ENCODE data around the gene DUSP5.

The DUSP5 gene

GRCh38 chr10:110456046-110456445 lies 41.7 kb upstream of the DUSP5 start:
- no peaks in the 10 kb centered on the region for H3K36me3 ChIP-seq (ENCODE audit: control insufficient read depth, low read length)
- H3F3A ChIP-seq (ENCODE audit: control insufficient read depth, insufficient read depth), result 0 out of 2 replicates have a peak, but pooled peaks cover 7% of the 10 kb centered on the region
- H3K9me3 ChIP-seq (ENCODE audit: control insufficient read depth, insufficient read depth, low read length), result no peaks in the 10 kb centered on the region
- H3K4me3 ChIP-seq (ENCODE audit: low read length), result no peak overlapping the region
- H3K79me2 ChIP-seq (ENCODE audit: control insufficient read depth, low read length), result no peaks in the 10 kb centered on the region
- H3K27ac ChIP-seq (ENCODE audit: low read depth, low read length), result no peak overlapping the region
- no peaks in the 10 kb centered on the region for H3K27me3 ChIP-seq (ENCODE audit: control insufficient read depth, low read length)
- TF ChIP-seq EZH2phosphoT487 (IDR thresholded peaks at IDR 0.05; ENCODE audit: borderline replicate concordance, low read length), result no peak
- TF ChIP-seq CTCF (IDR thresholded peaks at IDR 0.05; ENCODE audit: low read depth, low read length, poor library complexity, severe bottlenecking), result no peak
- peaks cover 60% of the 10 kb centered on the region for H3K4me1 ChIP-seq (ENCODE audit: control insufficient read depth, low read length)
- H4K20me1 ChIP-seq (ENCODE audit: control insufficient read depth, insufficient read depth, low read depth, low read length), result no peaks in the 10 kb centered on the region
- peak overlapping the region; percentile 37 for H3K4me2 ChIP-seq (ENCODE audit: low read length)
- H3K9me2 ChIP-seq (replicated peaks; ENCODE audit: control insufficient read depth, low read length), result no peaks in the 10 kb centered on the region

- Histone ChIP-seq H3K27me3 (ENCODE audit: control insufficient read depth, low read length) (no peaks in the 10 kb centered on the region), H3K27ac (ENCODE audit: low read depth, low read length) (no peak overlapping the region), H3F3A (ENCODE audit: control insufficient read depth, insufficient read depth) (0 out of 2 replicates have a peak, but pooled peaks cover 7% of the 10 kb centered on the region), H3K9me3 (ENCODE audit: control insufficient read depth, insufficient read depth, low read length) (no peaks in the 10 kb centered on the region), H3K36me3 (ENCODE audit: control insufficient read depth, low read length) (no peaks in the 10 kb centered on the region), H3K79me2 (ENCODE audit: control insufficient read depth, low read length) (no peaks in the 10 kb centered on the region), H4K20me1 (ENCODE audit: control insufficient read depth, insufficient read depth, low read depth, low read length) (no peaks in the 10 kb centered on the region), H3K4me2 (ENCODE audit: low read length) (peak overlapping the region; percentile 37), H3K9me2 (replicated peaks; ENCODE audit: control insufficient read depth, low read length) (no peaks in the 10 kb centered on the region), H3K4me3 (ENCODE audit: low read length) (no peak overlapping the region; the same call in 1 of the 2 replicates), H3K4me1 (ENCODE audit: control insufficient read depth, low read length) (peaks cover 66% of the 10 kb centered on the region)
- TF ChIP-seq EZH2phosphoT487 (IDR thresholded peaks at IDR 0.05; ENCODE audit: borderline replicate concordance, low read length), result no peak
- TF ChIP-seq CTCF (IDR thresholded peaks at IDR 0.05; ENCODE audit: low read depth, low read length, poor library complexity, severe bottlenecking), result no peak
Observed at GRCh38 chr10:110456523-110457091, 41.1 kb upstream of the DUSP5 start.

GRCh38 chr10:110457851-110458250 lies 39.9 kb upstream of the DUSP5 start:
- TF ChIP-seq CTCF (IDR thresholded peaks at IDR 0.05; ENCODE audit: low read depth, low read length, poor library complexity, severe bottlenecking), result no peak
- no peak for TF ChIP-seq EZH2phosphoT487 (IDR thresholded peaks at IDR 0.05; ENCODE audit: borderline replicate concordance, low read length)
- H3K9me2 ChIP-seq (replicated peaks; ENCODE audit: control insufficient read depth, low read length), result no peaks in the 10 kb centered on the region
- 0 out of 2 replicates have a peak, but pooled peaks cover 7% of the 10 kb centered on the region for H3F3A ChIP-seq (ENCODE audit: control insufficient read depth, insufficient read depth)
- H3K4me2 ChIP-seq (ENCODE audit: low read length), result peak overlapping the region; percentile 47
- H3K79me2 ChIP-seq (ENCODE audit: control insufficient read depth, low read length), result no peaks in the 10 kb centered on the region
- H3K27me3 ChIP-seq (ENCODE audit: control insufficient read depth, low read length), result no peaks in the 10 kb centered on the region
- H3K9me3 ChIP-seq (ENCODE audit: control insufficient read depth, insufficient read depth, low read length), result no peaks in the 10 kb centered on the region
- H3K27ac ChIP-seq (ENCODE audit: low read depth, low read length), result peak overlapping the region; percentile 48
- H3K4me1 ChIP-seq (ENCODE audit: control insufficient read depth, low read length), result peaks cover 68% of the 10 kb centered on the region
- no peaks in the 10 kb centered on the region for H3K36me3 ChIP-seq (ENCODE audit: control insufficient read depth, low read length)
- no peak overlapping the region; the same call in 1 of the 2 replicates for H3K4me3 ChIP-seq (ENCODE audit: low read length)
- H4K20me1 ChIP-seq (ENCODE audit: control insufficient read depth, insufficient read depth, low read depth, low read length), result no peaks in the 10 kb centered on the region

Measured in DOHH2 (cell line).